HepG2 (cell line): ENCODE results near the gene IER5L. TPM values are rescaled to one million over a fixed set of nuclear protein-coding genes. Genes with fewer than 3 reads are reported as not detected.

Source experiments
- AGO2 ChIP-seq: fragments of 200-400 bp; formaldehyde crosslinking; optimal IDR thresholded peaks from 2 replicates; pipeline ENCODE3; 2017; ENCODE audit warnings: mild to moderate bottlenecking, low read depth, low read length, moderate library complexity
- DMTF1 ChIP-seq: sonication (generic); formaldehyde crosslinking; IDR thresholded peaks from 2 replicates; pipeline ENCODE4 v1.4.0; 2020; ENCODE audit warnings: mild to moderate bottlenecking, missing genetic modification reagents
- FOXO1 ChIP-seq: sonication (generic); formaldehyde crosslinking; IDR thresholded peaks from 2 replicates; pipeline ENCODE4 v1.4.0; 2020; ENCODE audit warnings: missing genetic modification reagents
- MNT ChIP-seq: fragments of 450-650 bp; IDR thresholded peaks from 2 replicates; pipeline ENCODE4 v1.6.1; 2016
- NONO ChIP-seq, 2 experiments: fragments of 450-650 bp in 1 of 2; sonication (generic) in 1 of 2; formaldehyde crosslinking in 1 of 2; IDR thresholded peaks in 1 of 2; conservative IDR thresholded peaks in 1 of 2; 2 replicates each; pipeline versions ENCODE4 v1.6.1 to v1.8.0; 2017 to 2022; ENCODE audit warnings: mild to moderate bottlenecking in 1 of 2, missing genetic modification reagents in 1 of 2, moderate library complexity in 1 of 2
- NR1H2 ChIP-seq: sonication (generic); formaldehyde crosslinking; IDR thresholded peaks from 2 replicates; pipeline ENCODE4 v1.8.1; 2022; ENCODE audit warnings: low read depth, missing genetic modification reagents, borderline replicate concordance
- NR2C2 ChIP-seq: sonication (generic); formaldehyde crosslinking; IDR thresholded peaks from 2 replicates; pipeline ENCODE4 v1.4.0; 2020; ENCODE audit warnings: missing genetic modification reagents, mild to moderate bottlenecking, moderate library complexity, borderline replicate concordance
- PHB2 ChIP-seq: fragments of 450-650 bp; IDR thresholded peaks from 2 replicates; pipeline ENCODE4 v1.6.1; 2018; ENCODE audit not compliant: partially characterized antibody
- SMC3 ChIP-seq: IDR thresholded peaks from 2 replicates; pipeline ENCODE4 v1.6.1; 2011; ENCODE audit warnings: low read length, improper control_type of control experiment
- XRCC5 ChIP-seq: fragments of 200-400 bp; formaldehyde crosslinking; optimal IDR thresholded peaks from 2 replicates; pipeline ENCODE3; 2017; ENCODE audit warnings: mild to moderate bottlenecking, low read length
- ZNF251 ChIP-seq: sonication (generic); formaldehyde crosslinking; IDR thresholded peaks from 2 replicates; pipeline ENCODE4 v1.9.0; 2021; ENCODE audit warnings: mild to moderate bottlenecking, missing genetic modification reagents
- ZNF546 ChIP-seq: sonication (generic); formaldehyde crosslinking; conservative IDR thresholded peaks from 2 replicates; pipeline ENCODE4 v1.8.1; 2023; ENCODE audit warnings: mild to moderate bottlenecking, missing genetic modification reagents
- ZNF567 ChIP-seq: sonication (generic); formaldehyde crosslinking; IDR thresholded peaks from 2 replicates; pipeline ENCODE4 v1.8.1; 2023; ENCODE audit warnings: mild to moderate bottlenecking, missing genetic modification reagents, borderline replicate concordance
- ZNF678 ChIP-seq: sonication (generic); formaldehyde crosslinking; IDR thresholded peaks from 2 replicates; pipeline ENCODE4 v1.4.0; 2020; ENCODE audit warnings: mild to moderate bottlenecking, missing genetic modification reagents
- ZNF709 ChIP-seq: sonication (generic); formaldehyde crosslinking; IDR thresholded peaks from 2 replicates; pipeline ENCODE4 v1.5.0; 2020; ENCODE audit warnings: mild to moderate bottlenecking, missing genetic modification reagents
- ZNF839 ChIP-seq: sonication (generic); formaldehyde crosslinking; IDR thresholded peaks from 2 replicates; pipeline ENCODE4 v1.4.0; 2020; ENCODE audit warnings: missing genetic modification reagents, mild to moderate bottlenecking, borderline replicate concordance
- ZNF841 ChIP-seq: sonication (generic); formaldehyde crosslinking; IDR thresholded peaks from 2 replicates; pipeline ENCODE4 v1.8.1; 2023; ENCODE audit warnings: missing genetic modification reagents, borderline replicate concordance
- polyA plus RNA-seq, 8 experiments: library from polyadenylated mRNA; depleted of rRNA in 3 of 8; stranded (reverse) in 7 of 8; unstranded in 1 of 8; fragments of >200 nt; fragmentation: Illumina TruSeq in 4 of 8; extraction: Trizol in 4 of 8; gene quantifications; 2 replicates each; pipeline versions ENCODE4 v1.2.1 to v1.2.3, GENCODE V29; 2011 to 2016; ENCODE audit warnings: low read depth in 4 of 8, missing spikeins in 1 of 8, mixed read lengths in 1 of 8; ENCODE audit not compliant: insufficient read depth in 1 of 8
- total RNA-seq, 5 experiments: library from RNA; depleted of rRNA; stranded (reverse); fragments of >200 nt; fragmentation: Illumina TruSeq; extraction: Trizol; gene quantifications; 2 replicates each; pipeline ENCODE4 v1.2.3, GENCODE V29; 2016; ENCODE audit warnings: low read depth in 1 of 5
- TF ChIP-seq, protein P1 (sequence below): sonication (generic); formaldehyde crosslinking; IDR thresholded peaks from 2 replicates; pipeline ENCODE4 v1.5.1; 2020; ENCODE audit warnings: missing genetic modification reagents, mild to moderate bottlenecking, borderline replicate concordance

IER5L gene
- total and polyA plus RNA-seq, 2 of the 13 experiments (the other 11 are each of a cell fraction or from before 2014, with no cell fraction given), result 1.8 to 3.3 TPM

DNA sequence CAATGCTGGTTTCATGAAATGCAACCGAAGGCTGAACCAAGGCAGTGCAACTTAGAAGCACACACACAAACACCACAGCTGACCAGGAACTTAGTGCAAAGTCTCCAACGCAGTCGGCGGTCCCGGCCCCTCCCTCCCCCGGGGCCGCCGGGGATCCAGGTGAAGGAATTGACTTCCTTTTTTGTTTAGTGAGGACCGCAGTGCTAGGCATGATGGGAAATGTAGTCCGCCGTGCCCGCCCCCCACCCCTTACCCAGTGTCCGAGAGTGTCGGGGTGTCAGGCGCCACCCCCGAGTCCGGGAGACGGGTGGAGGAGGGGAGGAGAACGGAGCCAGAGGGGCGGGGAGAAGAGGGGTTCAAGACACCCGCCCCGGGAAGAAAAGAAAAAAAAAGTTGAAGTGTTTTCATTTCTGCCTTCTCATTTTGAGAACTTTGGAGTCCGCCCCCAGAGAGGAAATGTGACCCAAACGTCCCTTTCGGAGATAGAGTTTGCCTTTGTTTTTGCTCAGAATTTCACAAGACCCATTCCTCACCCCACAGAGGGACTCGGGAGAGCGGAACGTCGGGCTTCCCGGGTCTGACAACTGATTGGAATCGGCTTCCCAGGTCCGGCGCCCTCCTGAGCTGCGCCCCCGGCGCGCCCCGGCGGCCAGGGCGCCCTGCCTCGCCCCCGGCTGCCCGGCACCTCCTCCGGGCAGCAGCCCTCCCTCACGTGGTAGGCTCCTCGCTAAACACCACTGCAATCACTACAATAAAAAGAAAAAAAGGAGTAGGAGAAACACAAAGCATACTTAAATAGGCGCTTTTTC, 2.0 kb downstream of the IER5L start (continued):
- TF ChIP-seq, protein P1, sequence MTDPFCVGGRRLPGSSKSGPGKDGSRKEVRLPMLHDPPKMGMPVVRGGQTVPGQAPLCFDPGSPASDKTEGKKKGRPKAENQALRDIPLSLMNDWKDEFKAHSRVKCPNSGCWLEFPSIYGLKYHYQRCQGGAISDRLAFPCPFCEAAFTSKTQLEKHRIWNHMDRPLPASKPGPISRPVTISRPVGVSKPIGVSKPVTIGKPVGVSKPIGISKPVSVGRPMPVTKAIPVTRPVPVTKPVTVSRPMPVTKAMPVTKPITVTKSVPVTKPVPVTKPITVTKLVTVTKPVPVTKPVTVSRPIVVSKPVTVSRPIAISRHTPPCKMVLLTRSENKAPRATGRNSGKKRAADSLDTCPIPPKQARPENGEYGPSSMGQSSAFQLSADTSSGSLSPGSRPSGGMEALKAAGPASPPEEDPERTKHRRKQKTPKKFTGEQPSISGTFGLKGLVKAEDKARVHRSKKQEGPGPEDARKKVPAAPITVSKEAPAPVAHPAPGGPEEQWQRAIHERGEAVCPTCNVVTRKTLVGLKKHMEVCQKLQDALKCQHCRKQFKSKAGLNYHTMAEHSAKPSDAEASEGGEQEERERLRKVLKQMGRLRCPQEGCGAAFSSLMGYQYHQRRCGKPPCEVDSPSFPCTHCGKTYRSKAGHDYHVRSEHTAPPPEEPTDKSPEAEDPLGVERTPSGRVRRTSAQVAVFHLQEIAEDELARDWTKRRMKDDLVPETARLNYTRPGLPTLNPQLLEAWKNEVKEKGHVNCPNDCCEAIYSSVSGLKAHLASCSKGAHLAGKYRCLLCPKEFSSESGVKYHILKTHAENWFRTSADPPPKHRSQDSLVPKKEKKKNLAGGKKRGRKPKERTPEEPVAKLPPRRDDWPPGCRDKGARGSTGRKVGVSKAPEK (CRISPR knock-in tag), result no peak; the same call in 1 of the 2 replicates
- TF ChIP-seq MNT (no peak), ZNF841 (CRISPR knock-in tag) (no peak), AGO2 (peak; percentile 58), NONO (IDR thresholded peaks at IDR 0.05) (no peak), NONO (CRISPR knock-in tag; conservative IDR thresholded peaks at IDR 0.05) (no peak; the same call in none of the 2 replicates), ZNF709 (CRISPR knock-in tag) (0 out of 2 replicates have a peak, but pooled peaks have one; percentile 20), PHB2 (no peak), XRCC5 (no peak), ZNF678 (no peak), SMC3 (no peak), DMTF1 (CRISPR knock-in tag) (no peak), ZNF567 (CRISPR knock-in tag) (no peak), ZNF251 (CRISPR knock-in tag) (no peak), NR1H2 (CRISPR knock-in tag) (no peak), ZNF546 (CRISPR knock-in tag) (no peak; the same call in 1 of the 2 replicates), ZNF839 (CRISPR knock-in tag) (no peak), NR2C2 (peak; percentile 61; the same call in 1 of the 2 replicates), FOXO1 (0 out of 2 replicates have a peak, but pooled peaks have one; percentile 32)
